H9 (cell line): ENCODE results near the gene HPS4. TPM values are rescaled to one million over a fixed set of nuclear protein-coding genes. Genes with fewer than 3 reads are reported as not detected.
"Not testable (repeated sequence)": the region's sequence is repeated elsewhere in the genome, so short reads cannot be mapped to it uniquely, and the experiment has no call there.

Experiments used
- DNase-seq: peaks from one replicate; pipeline ENCODE4 v3.0.0-alpha.2; 2017
- H2AFZ ChIP-seq: one replicate; pipeline ENCODE4 v1.6.1; 2013; ENCODE audit warnings: mild to moderate bottlenecking, low read length, control low read depth, moderate library complexity
- H2AK5ac ChIP-seq: 2 replicates; pipeline ENCODE4 v1.6.1; 2013; ENCODE audit warnings: low read length, control low read depth, mixed read lengths; ENCODE audit not compliant: insufficient read length
- H2BK120ac ChIP-seq: one replicate; pipeline ENCODE4 v1.6.1; 2013; ENCODE audit warnings: low read depth, mild to moderate bottlenecking, low read length, control low read depth, inconsistent platforms; ENCODE audit not compliant: poor library complexity, severe bottlenecking
- H2BK12ac ChIP-seq: 2 replicates; pipeline ENCODE4 v1.6.1; 2013; ENCODE audit warnings: low read length, control low read depth, mixed read lengths, low read depth; ENCODE audit not compliant: insufficient read length
- H2BK15ac ChIP-seq: 2 replicates; pipeline ENCODE4 v1.6.1; 2013; ENCODE audit warnings: low read depth, low read length, control low read depth
- H2BK20ac ChIP-seq: one replicate; pipeline ENCODE4 v1.6.1; 2013; ENCODE audit warnings: low read depth, mild to moderate bottlenecking, low read length, control low read depth, inconsistent platforms; ENCODE audit not compliant: poor library complexity, severe bottlenecking
- H2BK5ac ChIP-seq: 2 replicates; pipeline ENCODE4 v1.6.1; 2013; ENCODE audit warnings: low read length, control low read depth, mixed read lengths; ENCODE audit not compliant: insufficient read length
- H3K14ac ChIP-seq: 2 replicates; pipeline ENCODE4 v1.6.1; 2013; ENCODE audit warnings: low read length, control low read depth; ENCODE audit not compliant: insufficient read depth
- H3K18ac ChIP-seq: 2 replicates; pipeline ENCODE4 v1.6.1; 2013; ENCODE audit warnings: low read depth, mild to moderate bottlenecking, mixed read lengths, low read length, control low read depth; ENCODE audit not compliant: insufficient read length
- H3K23ac ChIP-seq: 2 replicates; pipeline ENCODE4 v1.6.1; 2013; ENCODE audit warnings: low read length, control low read depth, mixed read lengths, low read depth; ENCODE audit not compliant: insufficient read length
- H3K23me2 ChIP-seq: 2 replicates; pipeline ENCODE4 v1.6.1; 2013; ENCODE audit warnings: low read depth, mild to moderate bottlenecking, mixed read lengths, low read length, control low read depth; ENCODE audit not compliant: insufficient read length, poor library complexity, severe bottlenecking
- H3K27ac ChIP-seq: 2 replicates; pipeline ENCODE4 v1.5.1; 2013; ENCODE audit warnings: low read length, control low read depth, mixed read lengths, low read depth; ENCODE audit not compliant: insufficient read length
- H3K27me3 ChIP-seq: 2 replicates; pipeline ENCODE4 v1.6.1; 2013; ENCODE audit warnings: low read length, control low read depth, inconsistent platforms; ENCODE audit not compliant: insufficient read depth
- H3K4ac ChIP-seq: 2 replicates; pipeline ENCODE4 v1.6.1; 2013; ENCODE audit warnings: low read depth, mild to moderate bottlenecking, control low read depth, inconsistent platforms, low read length, moderate library complexity
- H3K4me1 ChIP-seq: 2 replicates; pipeline ENCODE4 v1.6.1; 2013; ENCODE audit warnings: low read length, control low read depth, inconsistent platforms; ENCODE audit not compliant: insufficient read depth
- H3K4me2 ChIP-seq: 2 replicates; pipeline ENCODE4 v1.6.1; 2013; ENCODE audit warnings: low read length, control low read depth, mixed read lengths; ENCODE audit not compliant: insufficient read length, insufficient read depth
- H3K56ac ChIP-seq: 2 replicates; pipeline ENCODE4 v1.6.1; 2013; ENCODE audit warnings: low read depth, mild to moderate bottlenecking, mixed read lengths, low read length, control low read depth; ENCODE audit not compliant: insufficient read length
- H3K79me1 ChIP-seq: 2 replicates; pipeline ENCODE4 v1.6.1; 2013; ENCODE audit warnings: low read depth, mild to moderate bottlenecking, moderate library complexity, low read length, control low read depth, inconsistent platforms; ENCODE audit not compliant: insufficient read depth, poor library complexity, severe bottlenecking
- H3K79me2 ChIP-seq: 2 replicates; pipeline ENCODE4 v1.6.1; 2013; ENCODE audit warnings: low read length, control low read depth, inconsistent platforms; ENCODE audit not compliant: insufficient read depth
- H3K9ac ChIP-seq: 2 replicates; pipeline ENCODE4 v1.6.1; 2013; ENCODE audit warnings: low read length, control low read depth, mixed read lengths; ENCODE audit not compliant: insufficient read length; ENCODE audit errors: extremely low read depth
- H3K9me3 ChIP-seq: one replicate; pipeline ENCODE4 v1.6.1; 2013; ENCODE audit warnings: low read depth, low read length, inconsistent platforms; ENCODE audit not compliant: control insufficient read depth
- H3T11ph ChIP-seq: one replicate; pipeline ENCODE4 v1.6.1; 2013; ENCODE audit warnings: mild to moderate bottlenecking, low read length, control low read depth, inconsistent platforms
- H4K20me1 ChIP-seq: one replicate; pipeline ENCODE4 v1.6.1; 2013; ENCODE audit not compliant: control insufficient read depth, insufficient read length, insufficient read depth
- H4K5ac ChIP-seq: 2 replicates; pipeline ENCODE4 v1.6.1; 2013; ENCODE audit warnings: low read depth, mild to moderate bottlenecking, mixed read lengths, low read length, control low read depth; ENCODE audit not compliant: insufficient read length
- H4K8ac ChIP-seq: replicated peaks from 2 replicates; pipeline ENCODE4 v1.6.1; 2013; ENCODE audit warnings: low read length, control low read depth, mixed read lengths, low read depth; ENCODE audit not compliant: insufficient read length
- H4K91ac ChIP-seq: 2 replicates; pipeline ENCODE4 v1.6.1; 2013; ENCODE audit warnings: low read depth, mild to moderate bottlenecking, moderate library complexity, mixed read lengths, low read length, control low read depth; ENCODE audit not compliant: insufficient read length
- H3K27ac Mint-ChIP-seq, 3 experiments: 2 replicates in 2 of 3; 3 replicates in 1 of 3; pipeline ENCODE4 v1.8.0; 2020 to 2021; ENCODE audit warnings: mixed read lengths in 3 of 3, mild to moderate bottlenecking in 1 of 3, moderate library complexity in 1 of 3
- H3K27me3 Mint-ChIP-seq: 2 replicates; pipeline ENCODE4 v1.8.0; 2021; ENCODE audit warnings: low read depth, mild to moderate bottlenecking, moderate library complexity, mixed read lengths
- H3K36me3 Mint-ChIP-seq, 3 experiments: 2 replicates in 2 of 3; 3 replicates in 1 of 3; pipeline ENCODE4 v1.8.0; 2020 to 2021; ENCODE audit warnings: low read depth in 3 of 3, mixed read lengths in 3 of 3; ENCODE audit not compliant: insufficient read depth in 1 of 3
- H3K4me1 Mint-ChIP-seq, 2 experiments: 2 replicates each; pipeline ENCODE4 v1.8.0; 2020; ENCODE audit warnings: mixed read lengths in 2 of 2
- H3K4me3 Mint-ChIP-seq, 2 experiments: 2 replicates in 1 of 2; 3 replicates in 1 of 2; pipeline ENCODE4 v1.8.0; 2020 to 2021; ENCODE audit warnings: mild to moderate bottlenecking in 2 of 2, mixed read lengths in 2 of 2, moderate library complexity in 1 of 2
- H3K9me3 Mint-ChIP-seq, 2 experiments: 2 replicates in 1 of 2; 3 replicates in 1 of 2; pipeline ENCODE4 v1.8.0; 2020; ENCODE audit warnings: mild to moderate bottlenecking in 2 of 2, mixed read lengths in 2 of 2, moderate library complexity in 1 of 2
- CTCF ChIP-seq: fragments of 200-600 bp; sonication (generic); conservative IDR thresholded peaks from 3 replicates; pipeline ENCODE4 v1.8.0; 2021; ENCODE audit warnings: antibody characterized with exemption, mild to moderate bottlenecking
- WGBS: extraction: QIAGEN DNeasy Blood & Tissue Kit; methylation state at CpG from one replicate; pipeline ENCODE4 v1.1.7; 2013; ENCODE audit warnings: missing lambda C conversion rate, low lambda C conversion rate, mixed read lengths; ENCODE audit not compliant: insufficient read length; ENCODE audit errors: extremely low coverage; 5-methylcytosine and 5-hydroxymethylcytosine counted together
- total RNA-seq: library from RNA; stranded (reverse); gene quantifications from 2 replicates; pipeline ENCODE4 v1.2.1, GENCODE V29; 2021

Gene HPS4
- total RNA-seq, 1 experiment from 2014 or later, result 26.2 TPM

GRCh38 chr22:26439559-26439958 lies 44.0 kb downstream of the HPS4 start:
- Mint-ChIP-seq H3K9me3 (no peaks in the 10 kb centered on the region), H3K4me3 (no peak overlapping the region), H3K4me1 (peaks cover 5 to 11% of the 10 kb centered on the region in 2 experiments), H3K27me3 (no peaks in the 10 kb centered on the region; the same call in 1 of the 2 replicates), H3K36me3 (peaks cover 0 to 14% (median 5%) of the 10 kb centered on the region in 3 experiments; a peak in 6 of 7 replicates), H3K27ac (no peak overlapping the region)
- no peak overlapping the region for H4K8ac ChIP-seq
- no peak overlapping the region for H2BK12ac ChIP-seq
- no peaks in the 10 kb centered on the region for H4K20me1 ChIP-seq
- H3K79me1 ChIP-seq, result no peaks in the 10 kb centered on the region
- no peak overlapping the region for H3K9ac ChIP-seq
- no peaks in the 10 kb centered on the region for H3K23me2 ChIP-seq
- H3K23ac ChIP-seq, result no peak overlapping the region
- H3K9me3 ChIP-seq, result no peaks in the 10 kb centered on the region
- no peaks in the 10 kb centered on the region for H3K79me2 ChIP-seq
- H2AK5ac ChIP-seq, result no peak overlapping the region
- no peak overlapping the region for H4K91ac ChIP-seq
- H2BK5ac ChIP-seq, result no peak overlapping the region
- no peak overlapping the region for H3K56ac ChIP-seq
- no CpG with 5 or more reads among the region's 3 CpGs for WGBS
- no peak overlapping the region for H2AFZ ChIP-seq
- DNase-seq, result no peak
- H3K4me1 ChIP-seq, result no peaks in the 10 kb centered on the region
- no peak overlapping the region for H3K4ac ChIP-seq
- no peak overlapping the region for H3K14ac ChIP-seq
- TF ChIP-seq CTCF, result no peak
- H2BK15ac ChIP-seq, result no peak overlapping the region
- no peak overlapping the region for H3K27ac ChIP-seq
- H3T11ph ChIP-seq, result no peak overlapping the region
- H3K4me2 ChIP-seq, result no peak overlapping the region
- no peaks in the 10 kb centered on the region for H3K27me3 ChIP-seq
- no peak overlapping the region for H2BK120ac ChIP-seq
- H3K18ac ChIP-seq, result no peak overlapping the region
- no peak overlapping the region for H2BK20ac ChIP-seq
- no peak overlapping the region for H4K5ac ChIP-seq

GRCh38 chr22:26438776-26439175 lies 44.8 kb downstream of the HPS4 start:
- not testable (repeated sequence) for H3K9me3 ChIP-seq, H3K4me2 ChIP-seq, H3K14ac ChIP-seq, H2AK5ac ChIP-seq, H3K9ac ChIP-seq, H3K23me2 ChIP-seq, H3K4me3 Mint-ChIP-seq, DNase-seq, H3K27ac ChIP-seq, H2BK120ac ChIP-seq, H2BK5ac ChIP-seq, H3K4me1 ChIP-seq, H3K79me1 ChIP-seq, H3K18ac ChIP-seq, H2BK12ac ChIP-seq, H3K79me2 ChIP-seq, H2BK15ac ChIP-seq, H3K23ac ChIP-seq, H3K27me3 ChIP-seq, H2AFZ ChIP-seq, H3K4ac ChIP-seq, H3T11ph ChIP-seq, H3K9me3 Mint-ChIP-seq, H3K27me3 Mint-ChIP-seq, H4K91ac ChIP-seq, H3K56ac ChIP-seq, H4K5ac ChIP-seq, H4K20me1 ChIP-seq, H4K8ac ChIP-seq, H2BK20ac ChIP-seq, H3K27ac Mint-ChIP-seq
- no CpG with 5 or more reads among the region's 3 CpGs for WGBS
- H3K4me1 Mint-ChIP-seq, result peaks cover 5 to 11% of the 10 kb centered on the region in 2 experiments
- peaks cover 3 to 16% (median 9%) of the 10 kb centered on the region in 3 experiments for H3K36me3 Mint-ChIP-seq
